Heart left ventricle (tissue), 16 donors: Measurements from ENCODE around the gene DUSP23. TPM values are rescaled to one million over a fixed set of nuclear protein-coding genes. Genes with fewer than 3 reads are reported as not detected.

Experiments
- ATAC-seq, 4 donors: fragments of 200-7000 bp; cut with Tn5 transposase; one replicate each; pipeline ENCODE4 v1.9.1; 2020 to 2022; ENCODE audit warnings: moderate library complexity in 4 of 4, mild to moderate bottlenecking in 3 of 4, moderate number of reproducible peaks in 1 of 4
- DNase-seq, 5 donors: peaks; one replicate each; pipeline ENCODE4 v3.0.0-alpha.2; 2020
- H3K27ac ChIP-seq, 12 donors: fragments of 200-600 bp; sonication (generic) in 4 of 12; one replicate each; pipeline versions ENCODE4 v1.5.0 to v1.8.0; 2016 to 2022; ENCODE audit warnings: mild to moderate bottlenecking in 2 of 12
- H3K27me3 ChIP-seq, 9 donors: fragments of 200-600 bp; sonication (generic) in 2 of 9; one replicate each; pipeline versions ENCODE4 v1.5.1 to v1.8.0; 2016 to 2022; ENCODE audit warnings: mild to moderate bottlenecking in 3 of 9
- H3K36me3 ChIP-seq, 9 donors: fragments of 200-600 bp; sonication (generic) in 2 of 9; one replicate each; pipeline versions ENCODE4 v1.5.0 to v1.8.0; 2018 to 2022; ENCODE audit warnings: mild to moderate bottlenecking in 2 of 9
- H3K4me1 ChIP-seq, 12 donors: fragments of 200-600 bp; sonication (generic) in 4 of 12; one replicate each; pipeline versions ENCODE4 v1.5.0 to v1.8.0; 2016 to 2022; ENCODE audit warnings: mild to moderate bottlenecking in 3 of 12
- H3K4me3 ChIP-seq, 12 donors: fragments of 200-600 bp; sonication (generic) in 4 of 12; one replicate each; pipeline versions ENCODE4 v1.5.0 to v1.8.0; 2017 to 2022; ENCODE audit warnings: mild to moderate bottlenecking in 9 of 12, moderate library complexity in 4 of 12
- H3K9me3 ChIP-seq, 12 donors: fragments of 200-600 bp; sonication (generic) in 4 of 12; one replicate each; pipeline versions ENCODE4 v1.5.0 to v1.8.0; 2016 to 2022; ENCODE audit warnings: mild to moderate bottlenecking in 1 of 12
- CTCF ChIP-seq, 12 donors: fragments of 200-600 bp; sonication (generic) in 4 of 12; IDR thresholded peaks; one replicate each; pipeline versions ENCODE4 v1.5.0 to v1.8.0; 2018 to 2022; ENCODE audit warnings: antibody characterized with exemption in 12 of 12, mild to moderate bottlenecking in 5 of 12
- POLR2A ChIP-seq, 2 donors: fragments of 450-650 bp; IDR thresholded peaks; one replicate each; pipeline ENCODE4 v1.6.1; 2017; ENCODE audit warnings: antibody characterized with exemption in 2 of 2, mild to moderate bottlenecking in 2 of 2, moderate library complexity in 2 of 2
- WGBS, 4 donors: extraction: QIAGEN DNeasy Blood & Tissue Kit in 2 of 4; methylation state at CpG; one replicate each; pipeline versions ENCODE4 v1.1.5 to v1.1.7; 2013 to 2018; 5-methylcytosine and 5-hydroxymethylcytosine counted together
- intact Hi-C, 10 donors: fragments of 100-400 bp; cut with DNase I; formaldehyde crosslinking; loops; one replicate each; pipeline versions ENCODE4 v1.11.1 to v1.14.2; 2022
- long read RNA-seq, 3 donors: library from polyadenylated mRNA; unstranded; transcript quantifications; one replicate each; pipeline ENCODE4 v2.0.0, GENCODE V29; 2020 to 2021
- polyA plus RNA-seq, 2 donors: library from polyadenylated mRNA; stranded (reverse); fragments of 200-250 nt; gene quantifications; one replicate each; pipeline ENCODE4 v1.2.3, GENCODE V29; 2013
- total RNA-seq, 9 donors: library from RNA; depleted of rRNA in 2 of 9; stranded (reverse); fragments of >200 nt in 2 of 9; fragmentation: NEBNext Ultra II Directional in 3 of 9; extraction: Animal tissue kit (Norgen Biotek cat#: 25700) in 3 of 9; gene quantifications; one replicate each; pipeline versions ENCODE4 v1.1.0 to v1.2.4, GENCODE V29; 2016 to 2023
- donor health status: ischemic (EF 13 %, LVEDD 7.1; RV severe dilation, severe dysfunction).
- donor health status: healthy with polysubstance abuse.
- donor health status: DM: no; HTN: yes; CAD: no.
- donor health status: DM: no; HTN: no; CAD: no.
- donor health status: ischemic (EF 25% LVEDD 6.9; RV normal size, moderate dysfunction).
- donor health status: ischemic (EF 25% LVEDD 5.7; RV mildly dilated, moderate dysfunction).
- donor health status: healthy.
- donor health status: DM: yes; HTN: yes; CAD: no.
- donor health status: ischemic (EF 35%, LVEDD 5.7; RV mildly dilated, moderate dysfunction).
- donor health status: nonischemic (EF 11% LVEDD 7.7; RV severe dilation, severe dysfunction).
- donor health status: DM: yes; HTN: yes; CAD: no.
- donor health status: PGD.
- donor health status: ischemic (EF 29% LVEDD 5.4; RV normal size, mild dysfunction).
- donor health status: nonischemic (EF 23%, LVEDD 6.1; RV moderate dilation, normal function).

The DUSP23 gene
- total RNA-seq, result 10 to 100 TPM in 8 of 9 donors, 1 to 10 TPM in 1; 10.0 to 30.3 (median 18.8) TPM
- 10 to 100 TPM; 36.6 to 59.2 TPM for polyA plus RNA-seq
- long read RNA-seq, donor 1, transcript DUSP23-201 (2 exons, 756 nt), result major isoform, 7 of 11 reads
- long read RNA-seq, donor 1, partial matches to known transcripts, result 0 of 11 reads
- long read RNA-seq, donor 1, other reads (novel, unspliced or antisense), result 0 of 11 reads
- long read RNA-seq, donor 2, partial matches to known transcripts, result 0 of 4 reads
- long read RNA-seq, donor 2, other reads (novel, unspliced or antisense), result 0 of 4 reads
- long read RNA-seq, donor 3, transcript DUSP23-202 (3 exons, 694 nt), result major isoform, 11 of 24 reads
- long read RNA-seq, donor 3, transcript DUSP23-201 (2 exons, 756 nt), result minor isoform, 9 of 24 reads
- long read RNA-seq, donor 3, partial matches to known transcripts, result 4 of 24 reads
- long read RNA-seq, donor 3, other reads (novel, unspliced or antisense), result 0 of 24 reads

DNA sequence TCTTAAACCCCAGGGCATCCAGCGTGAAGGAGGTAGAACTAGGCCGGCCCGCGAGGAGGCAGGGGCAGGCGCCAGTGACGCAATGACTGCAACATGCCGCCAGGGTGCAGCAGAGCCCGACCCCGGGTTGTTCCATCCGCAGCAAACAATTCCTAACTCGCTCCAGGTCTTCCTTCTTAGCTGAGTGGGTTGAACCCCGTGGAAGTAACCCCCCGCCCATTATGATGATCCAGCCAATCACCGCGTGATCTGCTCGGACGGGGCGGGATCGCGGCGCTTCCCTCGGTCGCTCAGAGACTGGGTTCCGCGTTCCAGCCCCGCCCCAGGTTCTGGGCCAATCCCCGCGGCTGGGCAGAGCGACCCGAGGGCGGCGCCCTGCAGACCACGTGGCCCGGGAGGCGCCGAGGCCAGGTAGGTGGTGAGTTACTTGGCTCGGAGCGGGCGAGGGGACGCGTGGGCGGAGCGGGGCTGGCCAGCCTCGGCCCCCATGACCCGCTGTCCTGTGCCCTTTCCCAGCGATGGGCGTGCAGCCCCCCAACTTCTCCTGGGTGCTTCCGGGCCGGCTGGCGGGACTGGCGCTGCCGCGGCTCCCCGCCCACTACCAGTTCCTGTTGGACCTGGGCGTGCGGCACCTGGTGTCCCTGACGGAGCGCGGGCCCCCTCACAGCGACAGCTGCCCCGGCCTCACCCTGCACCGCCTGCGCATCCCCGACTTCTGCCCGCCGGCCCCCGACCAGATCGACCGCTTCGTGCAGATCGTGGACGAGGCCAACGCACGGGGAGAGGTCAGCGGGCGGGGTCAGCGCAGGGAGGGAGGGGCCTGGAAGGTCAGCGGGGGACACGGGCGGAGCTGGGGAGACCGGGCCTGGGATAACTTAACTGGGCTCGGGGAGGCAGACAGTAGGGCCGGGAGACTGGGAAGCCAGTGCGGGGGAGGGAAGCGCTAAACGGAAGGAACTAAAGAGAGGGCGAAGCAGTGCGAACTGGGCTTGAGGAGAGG, at the start of gene DUSP23:
TSS of gene DUSP23 (plus strand) at position 380 of the 1,000 bp plus-strand sequence. CDS start at position 519, 139 bp downstream.
- H3K9me3 ChIP-seq, result no peaks in the 10 kb centered on the region

DNA sequence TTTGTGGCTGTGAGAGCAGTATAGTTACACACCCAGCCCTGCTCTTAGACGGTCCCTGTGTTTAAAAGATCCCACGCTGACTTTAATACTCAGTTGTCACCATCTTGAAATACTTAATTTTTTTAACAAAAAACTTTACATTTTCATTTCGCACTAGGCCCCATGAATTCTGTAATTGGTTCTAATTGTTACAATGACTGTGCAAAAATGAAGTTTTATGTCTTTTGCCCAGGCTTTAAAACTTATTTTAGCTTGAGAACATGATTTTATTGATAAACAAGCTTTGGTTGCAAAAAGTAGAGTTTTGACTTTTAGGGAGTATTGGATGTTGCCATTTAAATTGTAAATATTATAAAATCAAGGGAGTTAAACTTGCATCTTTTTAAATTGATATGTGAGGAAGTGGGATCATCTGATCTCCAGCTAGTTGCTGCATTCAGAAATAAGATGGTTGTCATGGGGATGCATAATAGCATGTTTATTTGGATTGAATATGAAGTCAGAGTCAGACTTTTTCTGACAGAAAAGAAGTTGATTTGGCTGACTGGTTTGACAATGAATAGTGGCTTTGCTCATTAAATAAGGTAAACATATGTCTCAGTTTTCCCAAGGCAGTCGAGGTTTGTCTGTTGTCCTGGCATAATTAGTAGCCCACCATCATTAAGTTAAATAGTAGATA, 43.4 kb upstream of the DUSP23 start:
- H3K9me3 ChIP-seq, result peaks cover 0 to 10% (median 0%) of the 10 kb centered on the region in 12 donors
- no peaks in the 10 kb centered on the region for H3K36me3 ChIP-seq
- H3K27me3 ChIP-seq, result no peaks in the 10 kb centered on the region
- H3K4me1 ChIP-seq, result no peaks in the 10 kb centered on the region
- no peak for ATAC-seq
- WGBS, 4 donors, result 81 to 87% (median 85%) methylated on average over 4 of the region's 4 CpGs
- no peak for DNase-seq
- H3K27ac ChIP-seq, result no peak overlapping the region
- intact Hi-C loops, result no loop called here
- TF ChIP-seq POLR2A (IDR thresholded peaks at IDR 0.05), result no peak
- no peak for TF ChIP-seq CTCF (IDR thresholded peaks at IDR 0.05)
- H3K4me3 ChIP-seq, result no peak overlapping the region

More for the DNA sequence above, at the start of gene DUSP23:
- no peaks in the 10 kb centered on the region for H3K27me3 ChIP-seq
- TF ChIP-seq CTCF (IDR thresholded peaks at IDR 0.05) (peak; percentile 87 to 98 (median 93)), POLR2A (IDR thresholded peaks at IDR 0.05) (peak in 1 of 2 donors; percentile 70)
- ATAC-seq (peak; percentile 99), DNase-seq (peak; percentile 98)
- no peaks in the 10 kb centered on the region for H3K36me3 ChIP-seq
- WGBS, 4 donors, result 2 to 4% (median 2%) methylated on average over 37 to 88 of the region's 88 CpGs
- H3K27ac ChIP-seq, result peak within 1 kb of the TSS; percentile 71 to 91 (median 78)
- H3K4me3 ChIP-seq, result peak within 1 kb of the TSS; percentile 60 to 96 (median 78)
- peaks cover 0 to 25% (median 11%) of the 10 kb centered on the region in 12 donors for H3K4me1 ChIP-seq
- intact Hi-C loops, result loop anchor here in 7 of 10 donors (1.0 to 10.0 kb wide), 5 partner anchors 74 to 251 kb away; partner anchors contain the start of gene PIGM (in 2 of the 7)

GRCh38 chr1:159743651-159744410, 36.9 kb upstream of the DUSP23 start:
- Histone ChIP-seq H3K27ac (no peak overlapping the region), H3K4me3 (no peak overlapping the region), H3K36me3 (no peaks in the 10 kb centered on the region), H3K27me3 (no peaks in the 10 kb centered on the region), H3K9me3 (peaks cover 0 to 15% (median 0%) of the 10 kb centered on the region in 12 donors), H3K4me1 (no peaks in the 10 kb centered on the region)
- ATAC-seq (no peak), DNase-seq (no peak)
- WGBS, 4 donors, result 75 to 81% (median 75%) methylated on average over 5 of the region's 5 CpGs
- intact Hi-C loops, result no loop called here
- TF ChIP-seq POLR2A (IDR thresholded peaks at IDR 0.05) (no peak), CTCF (IDR thresholded peaks at IDR 0.05) (no peak)
